HEK293 (cell line): Measurements from ENCODE around the gene RASA3.

ENCODE experiments used
- CTCF ChIA-PET: fragments of 350-600 bp; formaldehyde crosslinking; extraction: SDS; loops from one replicate; lab custom pipeline; 2021; ENCODE audit warnings: antibody characterized with exemption; lab: Yijun Ruan, JAX
- POLR2A ChIA-PET: fragments of 300-600 bp; formaldehyde crosslinking; extraction: SDS; loops from one replicate; lab custom pipeline; 2020; ENCODE audit warnings: antibody characterized with exemption, inconsistent platforms; lab: Yijun Ruan, JAX
- H3K27ac ChIP-seq: fragments of 200-500 bp; sonication (Bioruptor generic); 2 replicates; pipeline ENCODE4 v1.5.1; 2014; ENCODE audit warnings: low read depth, low read length, control low read depth, inconsistent platforms; ENCODE audit errors: extremely low read depth
- H3K36me3 ChIP-seq, 2 experiments: fragments of 200-500 bp in 1 of 2; sonication (Bioruptor generic) in 1 of 2; 1 replicate in 1 of 2; 2 replicates in 1 of 2; pipeline ENCODE4 v1.5.1; 2014 to 2017; ENCODE audit warnings: inconsistent platforms in 2 of 2, low read length in 2 of 2; ENCODE audit not compliant: control insufficient read depth in 2 of 2, insufficient read depth in 1 of 2
- H3K4me1 ChIP-seq: fragments of 200-500 bp; sonication (Bioruptor generic); 2 replicates; pipeline ENCODE4 v1.5.1; 2014; ENCODE audit warnings: mild to moderate bottlenecking, low read length, inconsistent platforms; ENCODE audit not compliant: control insufficient read depth, insufficient read depth
- H3K4me3 ChIP-seq: 2 replicates; pipeline ENCODE4 v1.5.1; 2011; ENCODE audit warnings: low read depth, mild to moderate bottlenecking, control low read depth, low read length, moderate library complexity
- H3K9me3 ChIP-seq: fragments of 200-500 bp; sonication (Bioruptor generic); 2 replicates; pipeline ENCODE4 v1.5.1; 2014; ENCODE audit warnings: low read depth, low read length, inconsistent platforms; ENCODE audit not compliant: control insufficient read depth, insufficient read depth
- ATF2 ChIP-seq: fragments of 450-650 bp; formaldehyde crosslinking; IDR thresholded peaks from 2 replicates; pipeline ENCODE4 v1.5.1; 2016; ENCODE audit warnings: missing biosample characterization, missing genetic modification characterization, low read depth
- BCL11A ChIP-seq: fragments of 450-650 bp; formaldehyde crosslinking; IDR thresholded peaks from 2 replicates; pipeline ENCODE4 v1.5.1; 2016; ENCODE audit warnings: low read depth, missing biosample characterization, missing genetic modification characterization
- GFI1B ChIP-seq: fragments of 450-650 bp; formaldehyde crosslinking; IDR thresholded peaks from 2 replicates; pipeline ENCODE4 v1.5.1; 2016; ENCODE audit warnings: missing biosample characterization, missing genetic modification characterization
- KLF16 ChIP-seq: fragments of 450-650 bp; formaldehyde crosslinking; IDR thresholded peaks from 2 replicates; pipeline ENCODE4 v1.5.1; 2017; ENCODE audit warnings: missing biosample characterization, missing genetic modification characterization
- KLF8 ChIP-seq: fragments of 450-650 bp; formaldehyde crosslinking; IDR thresholded peaks from 2 replicates; pipeline ENCODE4 v1.5.1; 2016; ENCODE audit warnings: missing biosample characterization, missing genetic modification characterization
- PRDM2 ChIP-seq: fragments of 450-650 bp; formaldehyde crosslinking; IDR thresholded peaks from 2 replicates; pipeline ENCODE4 v1.5.1; 2016; ENCODE audit warnings: missing biosample characterization, missing genetic modification characterization, borderline replicate concordance
- REPIN1 ChIP-seq: fragments of 450-650 bp; formaldehyde crosslinking; IDR thresholded peaks from 2 replicates; pipeline ENCODE4 v1.5.1; 2017; ENCODE audit warnings: missing biosample characterization, missing genetic modification characterization, low read depth
- ZNF132 ChIP-seq: fragments of 450-650 bp; formaldehyde crosslinking; IDR thresholded peaks from 2 replicates; pipeline ENCODE4 v1.5.1; 2017; ENCODE audit warnings: missing biosample characterization, missing genetic modification characterization, borderline replicate concordance
- ZNF155 ChIP-seq: fragments of 450-650 bp; formaldehyde crosslinking; IDR thresholded peaks from 2 replicates; pipeline ENCODE4 v1.5.1; 2016; ENCODE audit warnings: missing biosample characterization, missing genetic modification characterization
- ZNF366 ChIP-seq: fragments of 450-650 bp; formaldehyde crosslinking; conservative IDR thresholded peaks from 2 replicates; pipeline ENCODE4 v1.5.1; 2016; ENCODE audit warnings: missing biosample characterization, missing genetic modification characterization
- ZNF48 ChIP-seq: fragments of 450-650 bp; formaldehyde crosslinking; IDR thresholded peaks from 2 replicates; pipeline ENCODE4 v1.5.1; 2016; ENCODE audit warnings: missing biosample characterization, missing genetic modification characterization
- ZNF488 ChIP-seq: fragments of 450-650 bp; formaldehyde crosslinking; IDR thresholded peaks from 2 replicates; pipeline ENCODE4 v1.5.1; 2016; ENCODE audit warnings: missing biosample characterization, missing genetic modification characterization
- ZNF518A ChIP-seq: fragments of 450-650 bp; formaldehyde crosslinking; conservative IDR thresholded peaks from 2 replicates; pipeline ENCODE4 v1.5.1; 2016; ENCODE audit warnings: low read depth, missing biosample characterization, missing genetic modification characterization
- ZNF530 ChIP-seq: fragments of 450-650 bp; formaldehyde crosslinking; IDR thresholded peaks from 2 replicates; pipeline ENCODE4 v1.5.1; 2016; ENCODE audit warnings: low read depth, missing biosample characterization, missing genetic modification characterization
- ZNF610 ChIP-seq: fragments of 450-650 bp; formaldehyde crosslinking; IDR thresholded peaks from 2 replicates; pipeline ENCODE4 v1.5.1; 2016; ENCODE audit warnings: missing biosample characterization, missing genetic modification characterization, borderline replicate concordance
- ZNF629 ChIP-seq: fragments of 450-650 bp; formaldehyde crosslinking; IDR thresholded peaks from 2 replicates; pipeline ENCODE4 v1.5.1; 2017; ENCODE audit warnings: missing biosample characterization, missing genetic modification characterization
- ZNF654 ChIP-seq: fragments of 450-650 bp; formaldehyde crosslinking; IDR thresholded peaks from 2 replicates; pipeline ENCODE4 v1.5.1; 2016; ENCODE audit warnings: low read depth, missing biosample characterization, missing genetic modification characterization
- ZNF677 ChIP-seq: fragments of 450-650 bp; IDR thresholded peaks from 2 replicates; pipeline ENCODE4 v1.5.0; 2018; ENCODE audit warnings: missing biosample characterization, mild to moderate bottlenecking, missing genetic modification characterization, moderate library complexity
- ZNF777 ChIP-seq: fragments of 450-650 bp; formaldehyde crosslinking; IDR thresholded peaks from 2 replicates; pipeline ENCODE4 v1.5.1; 2017; ENCODE audit warnings: missing biosample characterization, missing genetic modification characterization, borderline replicate concordance
- ZSCAN23 ChIP-seq: fragments of 450-650 bp; formaldehyde crosslinking; IDR thresholded peaks from 2 replicates; pipeline ENCODE4 v1.5.1; 2016; ENCODE audit warnings: missing biosample characterization, missing genetic modification characterization

Gene RASA3

GRCh38 chr13:114155320-114155719, 22.9 kb upstream of the RASA3 start:
- Histone ChIP-seq H3K4me3 (no peak overlapping the region), H3K27ac (no peak overlapping the region), H3K4me1 (no peaks in the 10 kb centered on the region), H3K36me3 (no peaks in the 10 kb centered on the region), H3K9me3 (no peaks in the 10 kb centered on the region)
- no peak for TF ChIP-seq ZNF155
- no peak for TF ChIP-seq ZNF777 (tag by site-specific recombination)
- TF ChIP-seq ZNF518A (tag by site-specific recombination) = no peak
- no peak for TF ChIP-seq ZSCAN23 (tag by site-specific recombination)
- no peak for TF ChIP-seq ZNF654
- TF ChIP-seq ZNF488 (tag by site-specific recombination) = no peak
- no peak for TF ChIP-seq ZNF629 (tag by site-specific recombination)
- no peak for TF ChIP-seq KLF16 (tag by site-specific recombination)
- no peak for TF ChIP-seq ZNF610 (tag by site-specific recombination)
- TF ChIP-seq ZNF132 (tag by site-specific recombination) = no peak
- no peak for TF ChIP-seq ZNF677 (tag by site-specific recombination)
- TF ChIP-seq REPIN1 = no peak
- TF ChIP-seq ATF2 (tag by site-specific recombination) = no peak
- TF ChIP-seq KLF8 (tag by site-specific recombination) = no peak
- ChIA-PET POLR2A (no interaction called here), CTCF (no interaction called here)

GRCh38 chr13:114154476-114154875, 22.1 kb upstream of the RASA3 start:
- CTCF ChIA-PET = no interaction called here
- H3K27ac ChIP-seq = no peak overlapping the region
- TF ChIP-seq ZNF48 (tag by site-specific recombination) (no peak), PRDM2 (tag by site-specific recombination) (no peak), BCL11A (tag by site-specific recombination) (no peak), GFI1B (tag by site-specific recombination) (no peak), ZNF530 (tag by site-specific recombination) (no peak), ZNF366 (tag by site-specific recombination) (no peak), ZNF610 (tag by site-specific recombination) (no peak)

More at GRCh38 chr13:114154476-114154875, 22.1 kb upstream of the RASA3 start:
- POLR2A ChIA-PET = interaction anchor here (0.6 kb wide), 1 partner anchor 11 kb away, joined by 7 read pairs; no protein-coding TSS in a partner anchor
- Histone ChIP-seq H3K4me3 (no peak overlapping the region), H3K9me3 (no peaks in the 10 kb centered on the region), H3K36me3 (no peaks in the 10 kb centered on the region), H3K4me1 (no peaks in the 10 kb centered on the region)
